Measurements from ENCODE around the gene TRIOBP. TPM values are rescaled to one million over a fixed set of nuclear protein-coding genes. Genes with fewer than 3 reads are reported as not detected.

TRIOBP gene
- total RNA-seq, 1 donor from 2014 or later = 53.2 TPM

DNA sequence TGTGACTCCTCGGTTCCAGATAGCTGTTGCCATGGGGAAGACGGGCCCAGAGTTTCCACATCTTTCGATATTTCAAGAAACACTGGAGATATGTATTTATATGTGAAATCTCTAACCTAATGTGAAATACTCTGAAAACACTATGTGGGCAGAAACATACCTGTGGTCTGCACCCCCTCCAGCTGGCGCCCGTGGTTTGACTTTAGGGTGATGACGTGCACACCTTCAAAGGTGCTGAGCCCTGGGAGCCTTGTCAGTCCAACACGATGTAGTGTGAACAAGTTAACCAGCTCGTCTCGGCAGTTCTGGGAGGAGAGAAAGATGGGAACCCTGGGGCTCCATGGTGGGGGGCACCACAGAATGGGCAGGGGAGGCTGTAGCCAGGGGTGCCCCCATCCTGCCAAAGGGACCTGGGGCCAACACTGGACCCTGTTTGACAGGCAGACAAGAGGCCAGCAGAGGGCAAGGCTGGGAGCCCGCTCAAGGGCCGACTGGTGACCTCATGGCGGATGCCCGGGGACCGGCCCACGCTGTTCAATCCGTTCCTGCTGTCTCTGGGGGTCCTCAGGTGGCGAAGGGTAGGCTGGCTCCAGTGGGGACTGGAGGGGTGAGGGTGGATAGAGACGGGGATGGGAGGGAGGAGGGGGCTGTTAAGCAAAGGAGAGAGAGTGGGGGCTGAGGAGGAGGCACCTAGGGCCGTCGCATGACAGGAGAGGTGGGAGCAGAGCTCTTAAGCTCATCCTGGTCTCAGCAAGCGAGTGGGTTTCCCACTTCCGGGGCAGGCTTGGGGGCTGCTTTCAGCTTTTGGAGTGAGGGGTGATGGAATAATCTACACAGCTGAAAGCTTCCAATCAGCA, 43.8 kb downstream of the TRIOBP start:
- Mint-ChIP-seq H3K9me3 (peaks cover 5% of the 10 kb centered on the region), H3K36me3 (ENCODE audit: low read depth) (peaks cover 4% of the 10 kb centered on the region), H3K4me3 (peak overlapping the region; percentile 57), H3K4me1 (peaks cover 21% of the 10 kb centered on the region), H3K27ac (ENCODE audit: unreplicated experiment) (peak overlapping the region; percentile 67), H3K27me3 (ENCODE audit: low read depth) (no peaks in the 10 kb centered on the region)
- TF ChIP-seq, protein P1, sequence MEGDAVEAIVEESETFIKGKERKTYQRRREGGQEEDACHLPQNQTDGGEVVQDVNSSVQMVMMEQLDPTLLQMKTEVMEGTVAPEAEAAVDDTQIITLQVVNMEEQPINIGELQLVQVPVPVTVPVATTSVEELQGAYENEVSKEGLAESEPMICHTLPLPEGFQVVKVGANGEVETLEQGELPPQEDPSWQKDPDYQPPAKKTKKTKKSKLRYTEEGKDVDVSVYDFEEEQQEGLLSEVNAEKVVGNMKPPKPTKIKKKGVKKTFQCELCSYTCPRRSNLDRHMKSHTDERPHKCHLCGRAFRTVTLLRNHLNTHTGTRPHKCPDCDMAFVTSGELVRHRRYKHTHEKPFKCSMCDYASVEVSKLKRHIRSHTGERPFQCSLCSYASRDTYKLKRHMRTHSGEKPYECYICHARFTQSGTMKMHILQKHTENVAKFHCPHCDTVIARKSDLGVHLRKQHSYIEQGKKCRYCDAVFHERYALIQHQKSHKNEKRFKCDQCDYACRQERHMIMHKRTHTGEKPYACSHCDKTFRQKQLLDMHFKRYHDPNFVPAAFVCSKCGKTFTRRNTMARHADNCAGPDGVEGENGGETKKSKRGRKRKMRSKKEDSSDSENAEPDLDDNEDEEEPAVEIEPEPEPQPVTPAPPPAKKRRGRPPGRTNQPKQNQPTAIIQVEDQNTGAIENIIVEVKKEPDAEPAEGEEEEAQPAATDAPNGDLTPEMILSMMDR (conservative IDR thresholded peaks at IDR 0.05) = no peak
- DNase-seq (ENCODE audit: low read depth, low spot score) = no peak

DNA sequence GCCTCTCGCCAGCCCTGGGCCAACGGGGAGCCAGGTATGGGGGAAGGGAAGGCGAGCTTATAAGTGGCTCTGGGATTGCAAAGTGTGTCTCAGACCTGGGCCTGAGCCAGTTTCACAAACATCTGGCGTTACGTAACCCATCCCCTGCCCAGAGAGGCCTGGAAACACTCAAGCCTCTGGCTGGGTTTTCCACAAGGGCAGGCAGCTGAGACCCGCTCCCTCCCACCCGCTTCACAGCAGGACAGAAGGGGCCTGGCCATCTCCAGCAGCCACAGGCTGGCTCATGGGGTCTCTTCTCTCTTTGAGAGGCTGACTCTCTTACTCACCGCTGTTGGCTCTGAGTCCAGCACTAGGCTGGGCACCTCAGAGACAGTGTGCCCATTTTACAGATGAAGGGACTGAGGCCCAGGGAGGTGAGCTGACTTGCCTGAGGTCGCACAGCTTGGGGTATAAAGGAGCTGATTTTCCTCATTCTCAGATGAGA, 44.5 kb downstream of the TRIOBP start:
- Mint-ChIP-seq H3K4me1 (peaks cover 21% of the 10 kb centered on the region), H3K9me3 (peaks cover 5% of the 10 kb centered on the region), H3K4me3 (peak overlapping the region; percentile 47), H3K27me3 (ENCODE audit: low read depth) (no peaks in the 10 kb centered on the region), H3K27ac (ENCODE audit: unreplicated experiment) (peak overlapping the region; percentile 27), H3K36me3 (ENCODE audit: low read depth) (peaks cover 4% of the 10 kb centered on the region)
- TF ChIP-seq, protein P1 (conservative IDR thresholded peaks at IDR 0.05) = no peak
- no peak for DNase-seq (ENCODE audit: low read depth, low spot score)

DNA sequence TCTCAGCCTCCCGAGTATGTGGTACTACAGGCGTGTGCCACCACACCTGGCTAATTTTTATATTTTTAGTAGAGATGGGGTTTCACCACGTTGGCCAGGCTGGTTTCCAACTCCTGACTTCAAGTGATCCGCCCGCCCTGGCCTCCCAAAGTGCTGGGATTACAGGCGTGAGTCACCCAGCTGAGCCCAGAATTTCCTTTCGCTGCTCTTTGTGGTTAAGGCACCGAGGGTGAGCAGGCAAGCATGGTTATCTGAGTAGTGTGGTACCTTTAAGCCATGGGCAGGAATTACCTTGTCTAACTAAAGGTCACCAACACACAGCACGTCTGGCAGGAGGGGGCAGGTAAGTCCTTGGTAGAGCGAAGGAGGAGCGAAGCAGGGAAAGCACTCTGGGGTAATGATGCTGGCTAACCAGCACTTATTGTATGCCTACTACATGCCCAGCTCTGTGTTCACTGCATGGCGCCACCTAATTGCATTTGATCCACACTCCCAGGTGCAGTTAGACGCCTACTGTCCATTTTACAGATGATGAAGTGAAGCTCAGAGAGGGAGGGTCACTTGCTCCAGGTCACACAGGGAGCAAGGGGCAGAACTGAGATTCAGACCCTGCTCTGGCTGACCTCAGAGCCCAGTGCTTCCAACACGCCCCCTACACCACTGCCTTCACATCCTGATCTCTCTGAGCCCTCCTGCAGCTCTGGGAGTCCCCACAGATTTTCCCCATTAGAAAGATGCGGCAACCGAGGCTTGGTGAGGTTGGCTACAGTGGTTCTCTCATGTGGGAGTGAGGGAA, 45.7 kb downstream of the TRIOBP start:
- peaks cover 27% of the 10 kb centered on the region for H3K4me1 Mint-ChIP-seq
- peak overlapping the region; percentile 75 for H3K4me3 Mint-ChIP-seq
- DNase-seq (ENCODE audit: low read depth, low spot score) = no peak
- TF ChIP-seq, protein P1 (conservative IDR thresholded peaks at IDR 0.05) = no peak
- H3K27ac Mint-ChIP-seq (ENCODE audit: unreplicated experiment) = no peak overlapping the region
- H3K9me3 Mint-ChIP-seq = peaks cover 5% of the 10 kb centered on the region
- no peaks in the 10 kb centered on the region for H3K27me3 Mint-ChIP-seq (ENCODE audit: low read depth)
- peaks cover 4% of the 10 kb centered on the region for H3K36me3 Mint-ChIP-seq (ENCODE audit: low read depth)

DNA sequence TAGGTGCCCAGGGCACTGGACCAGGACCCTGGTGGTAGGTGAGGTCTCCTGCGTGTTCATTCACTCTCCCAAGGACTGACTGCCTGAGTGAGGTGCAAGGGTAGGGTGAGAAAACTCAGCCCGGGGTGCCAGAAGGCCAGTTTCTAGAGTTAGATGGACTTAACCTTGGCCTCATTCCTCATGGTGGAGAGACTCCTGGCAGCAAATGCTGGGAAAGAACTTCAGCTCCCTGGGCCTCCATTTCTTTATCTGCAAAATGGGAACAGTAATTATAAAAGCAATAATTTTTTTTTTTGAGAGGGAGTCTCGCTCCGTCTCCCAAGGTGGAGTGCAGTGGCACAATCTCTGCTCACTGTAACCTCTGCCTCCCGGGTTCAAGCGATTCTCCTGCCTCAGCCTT, 47.7 kb downstream of the TRIOBP start:
- Mint-ChIP-seq H3K4me1 (peaks cover 34% of the 10 kb centered on the region), H3K36me3 (ENCODE audit: low read depth) (no peaks in the 10 kb centered on the region), H3K27ac (ENCODE audit: unreplicated experiment) (no peak overlapping the region), H3K9me3 (no peaks in the 10 kb centered on the region), H3K4me3 (peak overlapping the region; percentile 92), H3K27me3 (ENCODE audit: low read depth) (no peaks in the 10 kb centered on the region)
- DNase-seq (ENCODE audit: low read depth, low spot score) = no peak
- TF ChIP-seq, protein P1 (conservative IDR thresholded peaks at IDR 0.05) = no peak

DNA sequence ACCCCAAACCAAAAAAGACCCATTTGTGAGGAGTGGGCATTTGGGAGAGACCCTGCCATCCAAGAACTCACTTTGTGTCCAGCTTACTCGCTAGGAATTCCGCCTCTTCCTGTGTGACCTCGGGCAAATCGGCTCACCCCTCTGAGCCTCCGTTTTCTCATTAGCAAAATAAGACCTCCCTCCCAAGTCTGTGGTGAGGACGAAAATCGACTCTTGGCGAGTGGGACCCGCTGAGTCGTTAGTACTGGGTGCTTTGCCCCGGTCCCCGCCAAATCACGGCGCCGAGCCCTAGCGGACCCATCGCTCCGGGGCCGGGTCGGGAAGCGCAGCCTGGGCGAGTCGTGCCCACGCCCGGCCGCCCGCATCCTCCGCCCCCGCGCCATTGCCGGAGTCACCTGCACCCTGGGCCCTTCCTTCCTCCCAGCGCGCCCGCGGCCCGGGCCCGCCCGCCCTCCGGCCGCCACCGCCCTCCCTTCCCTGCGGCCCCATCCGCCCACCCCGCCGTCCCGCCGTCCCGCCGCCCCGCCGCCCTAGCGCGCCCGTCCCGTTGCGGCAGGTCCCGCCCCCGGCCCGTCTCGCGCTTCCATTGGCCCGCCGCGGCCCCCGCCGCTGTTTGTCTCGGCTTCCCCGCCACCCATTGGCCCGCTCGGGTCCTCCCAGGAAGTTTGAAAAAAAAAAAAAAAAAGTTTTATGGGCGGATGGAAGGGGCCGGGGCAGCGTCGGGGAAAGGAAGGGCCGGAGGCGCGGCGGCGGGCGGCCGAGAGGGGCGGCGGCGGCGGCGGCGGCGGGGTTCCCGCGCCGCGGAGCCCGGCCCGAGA, 48.9 kb downstream of the TRIOBP start:
- H3K27me3 Mint-ChIP-seq (ENCODE audit: low read depth) = no peaks in the 10 kb centered on the region
- DNase-seq (ENCODE audit: low read depth, low spot score) = peak; percentile 80
- peak overlapping the region; percentile 92 for H3K4me3 Mint-ChIP-seq
- no peaks in the 10 kb centered on the region for H3K36me3 Mint-ChIP-seq (ENCODE audit: low read depth)
- TF ChIP-seq, protein P1 (conservative IDR thresholded peaks at IDR 0.05) = no peak
- H3K9me3 Mint-ChIP-seq = no peaks in the 10 kb centered on the region
- peaks cover 35% of the 10 kb centered on the region for H3K4me1 Mint-ChIP-seq
- H3K27ac Mint-ChIP-seq (ENCODE audit: unreplicated experiment) = no peak overlapping the region
